Measurements from ENCODE around the gene UBE2O. TPM values are rescaled to one million over a fixed set of nuclear protein-coding genes. Genes with fewer than 3 reads are reported as not detected.

The UBE2O gene
- total RNA-seq, 1 experiment from 2014 or later, result 57.4 TPM

GRCh38 chr17:76408037-76408849, 44.7 kb downstream of the UBE2O start:
- Histone ChIP-seq H3K27ac (ENCODE audit: low read depth, low read length, poor library complexity, severe bottlenecking) (no peak overlapping the region), H3K9me3 (ENCODE audit: low read depth, low read length, poor library complexity, severe bottlenecking) (no peaks in the 10 kb centered on the region), H3K27me3 (replicated peaks; ENCODE audit: insufficient read depth, low read depth, low read length, poor library complexity) (no peaks in the 10 kb centered on the region), H3K4me1 (ENCODE audit: insufficient read depth, low read length, poor library complexity, severe bottlenecking) (no peaks in the 10 kb centered on the region), H3K4me3 (ENCODE audit: low read depth, low read length, poor library complexity, severe bottlenecking) (no peak overlapping the region), H3K36me3 (ENCODE audit: insufficient read depth, low read length, poor library complexity, severe bottlenecking) (peaks cover 3% of the 10 kb centered on the region)
- BruUV-seq (replicated peaks), result no TSS peak
- ChIA-PET POLR2A (ENCODE audit: low non-redundant PET) (no interaction called here), CTCF (interaction anchor here (0.7 kb wide), 1 partner anchor 28 kb away, joined by 3 read pairs; no protein-coding TSS in a partner anchor)
- peak; percentile 63 for DNase-seq (ENCODE audit: low spot score)
- TF ChIP-seq EZH2 (IDR thresholded peaks at IDR 0.05; ENCODE audit: borderline replicate concordance, low read depth, low read length, poor library complexity, severe bottlenecking) (no peak), CTCF (conservative IDR thresholded peaks at IDR 0.05; ENCODE audit: low read depth, low read length) (peak; percentile 91)
- intact Hi-C loops (cut with micrococcal nuclease; ENCODE audit: unreplicated experiment), result loop anchor here (2.0 kb wide), 1 partner anchor 99 kb away; no protein-coding TSS in a partner anchor

- DNase-seq (ENCODE audit: low spot score), result no peak
Measured at GRCh38 chr17:76407509-76407908, 45.4 kb downstream of the UBE2O start.

GRCh38 chr17:76405967-76406647, 46.8 kb downstream of the UBE2O start:
- Histone ChIP-seq H3K4me3 (ENCODE audit: low read depth, low read length, poor library complexity, severe bottlenecking) (no peak overlapping the region), H3K27me3 (replicated peaks; ENCODE audit: insufficient read depth, low read depth, low read length, poor library complexity) (no peaks in the 10 kb centered on the region), H3K36me3 (ENCODE audit: insufficient read depth, low read length, poor library complexity, severe bottlenecking) (peaks cover 13% of the 10 kb centered on the region), H3K27ac (ENCODE audit: low read depth, low read length, poor library complexity, severe bottlenecking) (no peak overlapping the region), H3K4me1 (ENCODE audit: insufficient read depth, low read length, poor library complexity, severe bottlenecking) (no peaks in the 10 kb centered on the region), H3K9me3 (ENCODE audit: low read depth, low read length, poor library complexity, severe bottlenecking) (no peaks in the 10 kb centered on the region)
- no peak for DNase-seq (ENCODE audit: low spot score)
- ChIA-PET CTCF (no interaction called here), POLR2A (ENCODE audit: low non-redundant PET) (interaction anchor here (0.5 kb wide), 1 partner anchor 16 kb away, joined by 4 read pairs; no protein-coding TSS in a partner anchor)
- TF ChIP-seq CTCF (conservative IDR thresholded peaks at IDR 0.05; ENCODE audit: low read depth, low read length) (no peak), EZH2 (IDR thresholded peaks at IDR 0.05; ENCODE audit: borderline replicate concordance, low read depth, low read length, poor library complexity, severe bottlenecking) (no peak)
- no TSS peak for BruUV-seq (replicated peaks)
- intact Hi-C loops (cut with micrococcal nuclease; ENCODE audit: unreplicated experiment), result no loop called here

More at GRCh38 chr17:76407509-76407908, 45.4 kb downstream of the UBE2O start:
- intact Hi-C loops (cut with micrococcal nuclease; ENCODE audit: unreplicated experiment), result no loop called here
- H3K4me3 ChIP-seq (ENCODE audit: low read depth, low read length, poor library complexity, severe bottlenecking), result no peak overlapping the region
- CTCF ChIA-PET, result no interaction called here
- H3K4me1 ChIP-seq (ENCODE audit: insufficient read depth, low read length, poor library complexity, severe bottlenecking), result no peaks in the 10 kb centered on the region
- POLR2A ChIA-PET (ENCODE audit: low non-redundant PET), result no interaction called here
- H3K9me3 ChIP-seq (ENCODE audit: low read depth, low read length, poor library complexity, severe bottlenecking), result no peaks in the 10 kb centered on the region
- TF ChIP-seq EZH2 (IDR thresholded peaks at IDR 0.05; ENCODE audit: borderline replicate concordance, low read depth, low read length, poor library complexity, severe bottlenecking) (no peak), CTCF (conservative IDR thresholded peaks at IDR 0.05; ENCODE audit: low read depth, low read length) (no peak)
- H3K36me3 ChIP-seq (ENCODE audit: insufficient read depth, low read length, poor library complexity, severe bottlenecking), result peaks cover 3% of the 10 kb centered on the region
- no peaks in the 10 kb centered on the region for H3K27me3 ChIP-seq (replicated peaks; ENCODE audit: insufficient read depth, low read depth, low read length, poor library complexity)
- no TSS peak for BruUV-seq (replicated peaks)
- no peak overlapping the region for H3K27ac ChIP-seq (ENCODE audit: low read depth, low read length, poor library complexity, severe bottlenecking)
